Hematopoietic multipotent progenitor cell treated with erythropoietin and hydrocortisone succinate and interleukin-3 and kit ligand, for 8 days (in vitro differentiated cells): Measurements from ENCODE around the gene C19orf33.

Experiments used
- DNase-seq: peaks from one replicate; pipeline ENCODE4 v3.0.0-alpha.2; 2015

C19orf33 gene

DNA sequence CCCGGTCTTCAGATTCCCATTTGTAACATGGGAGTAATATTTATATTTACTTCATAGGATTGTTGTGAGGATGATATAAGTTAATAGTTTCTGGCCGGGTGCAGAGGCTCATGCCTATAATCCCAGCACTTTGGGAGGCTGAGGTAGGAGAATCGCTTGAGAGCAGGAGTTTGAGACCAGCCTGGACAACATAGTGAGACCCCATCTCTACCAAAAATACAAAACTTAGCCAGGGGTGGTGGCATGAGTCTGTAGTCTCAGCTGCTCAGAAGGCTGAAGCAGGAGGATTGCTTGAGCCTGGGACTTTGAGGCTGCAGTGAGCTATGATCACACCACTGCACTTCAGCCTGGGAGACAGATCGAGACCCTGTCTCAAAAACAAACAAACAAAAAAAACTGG, 42.8 kb downstream of the C19orf33 start:
- DNase-seq, result no peak

GRCh38 chr19:38350883-38351282, 46.8 kb downstream of the C19orf33 start:
- no peak for DNase-seq

GRCh38 chr19:38351865-38352395, 47.9 kb downstream of the C19orf33 start:
- DNase-seq, result no peak

DNA sequence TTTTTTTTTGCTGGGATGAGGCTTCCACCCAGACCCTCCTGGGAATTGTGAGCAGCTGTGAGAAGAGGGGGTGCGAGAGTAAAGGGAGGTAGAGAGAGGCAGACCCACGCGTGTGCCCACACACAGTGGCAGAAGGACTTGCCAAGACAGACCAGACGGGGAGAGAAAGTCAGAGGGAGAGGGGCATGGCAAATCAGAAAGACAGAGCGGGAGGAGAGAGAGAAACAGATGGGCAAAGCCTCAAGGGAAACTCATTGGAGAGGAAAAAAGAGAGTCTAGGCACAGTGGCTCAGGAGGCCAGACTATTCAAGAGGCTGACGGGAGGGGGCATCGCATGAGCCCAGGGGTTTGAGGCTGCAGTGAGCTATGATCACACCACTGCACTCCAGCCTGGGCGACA, 48.6 kb downstream of the C19orf33 start:
- no peak for DNase-seq
